LNCAP (cell line): ENCODE results near the gene KLF15.

ENCODE experiments used
- CTCF ChIP-seq: fragments of 450-650 bp; IDR thresholded peaks from 2 replicates; pipeline ENCODE4 v1.5.1; 2017; ENCODE audit warnings: mild to moderate bottlenecking

KLF15 gene

GRCh38 chr3:126313580-126314304 is 43.5 kb downstream of the KLF15 start:
- TF ChIP-seq CTCF = no peak

GRCh38 chr3:126313166-126313565 is 44.0 kb downstream of the KLF15 start:
- no peak for TF ChIP-seq CTCF

- no peak for TF ChIP-seq CTCF
Measured at GRCh38 chr3:126312341-126312740, 44.9 kb downstream of the KLF15 start.

- no peak for TF ChIP-seq CTCF
Measured at GRCh38 chr3:126311338-126311978, 45.8 kb downstream of the KLF15 start.

- TF ChIP-seq CTCF = no peak
Measured at GRCh38 chr3:126310816-126311215, 46.4 kb downstream of the KLF15 start.

- no peak for TF ChIP-seq CTCF
Measured at GRCh38 chr3:126309861-126310655, 47.1 kb downstream of the KLF15 start.

- no peak for TF ChIP-seq CTCF
Measured at GRCh38 chr3:126309165-126309564, 48.0 kb downstream of the KLF15 start.
